Activated CD4-positive, alpha-beta T cell treated with anti-CD3 and anti-CD28 coated beads for 4 hours (primary cell): ENCODE results near the gene MAN1C1.
"Not testable (repeated sequence)": the region's sequence is repeated elsewhere in the genome, so short reads cannot be mapped to it uniquely, and the experiment has no call there.

ENCODE experiments used
- DNase-seq, 2 donors: peaks; one replicate each; pipeline ENCODE4 v3.0.0-alpha.2; 2020

MAN1C1 gene

GRCh38 chr1:25636141-25636540 is 19.6 kb downstream of the MAN1C1 start:
- not testable (repeated sequence) for DNase-seq

- DNase-seq: no peak
Measured at GRCh38 chr1:25640646-25641328, 24.2 kb downstream of the MAN1C1 start.

GRCh38 chr1:25641329-25641725 is 24.7 kb downstream of the MAN1C1 start:
- DNase-seq: no peak

GRCh38 chr1:25641931-25642573 is 25.5 kb downstream of the MAN1C1 start:
- no peak for DNase-seq

GRCh38 chr1:25642574-25643108 is 26.1 kb downstream of the MAN1C1 start:
- peak; percentile 57 to 65 for DNase-seq

GRCh38 chr1:25643929-25644328 is 27.3 kb downstream of the MAN1C1 start:
- no peak for DNase-seq

DNA sequence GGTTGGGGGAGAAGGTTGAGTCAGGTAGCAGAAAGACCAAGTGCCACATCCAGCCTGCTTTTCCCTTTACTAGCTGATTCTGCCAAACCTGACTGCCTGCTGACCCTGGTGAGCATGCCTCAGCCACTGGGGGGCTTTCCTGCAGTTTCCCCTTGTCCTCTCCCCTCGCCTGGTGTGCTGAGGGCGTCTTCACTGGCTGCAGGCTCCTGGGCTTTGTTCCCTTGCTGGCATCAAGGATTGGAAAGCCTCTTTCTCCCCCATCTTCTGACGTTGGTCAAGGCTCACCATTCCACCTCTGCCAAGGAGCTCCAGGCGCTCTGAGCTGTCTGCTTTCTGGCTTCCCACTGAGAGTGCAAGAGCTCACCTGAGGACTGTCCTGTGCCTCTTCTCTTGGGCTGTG is 28.4 kb downstream of the MAN1C1 start:
- no peak for DNase-seq

DNA sequence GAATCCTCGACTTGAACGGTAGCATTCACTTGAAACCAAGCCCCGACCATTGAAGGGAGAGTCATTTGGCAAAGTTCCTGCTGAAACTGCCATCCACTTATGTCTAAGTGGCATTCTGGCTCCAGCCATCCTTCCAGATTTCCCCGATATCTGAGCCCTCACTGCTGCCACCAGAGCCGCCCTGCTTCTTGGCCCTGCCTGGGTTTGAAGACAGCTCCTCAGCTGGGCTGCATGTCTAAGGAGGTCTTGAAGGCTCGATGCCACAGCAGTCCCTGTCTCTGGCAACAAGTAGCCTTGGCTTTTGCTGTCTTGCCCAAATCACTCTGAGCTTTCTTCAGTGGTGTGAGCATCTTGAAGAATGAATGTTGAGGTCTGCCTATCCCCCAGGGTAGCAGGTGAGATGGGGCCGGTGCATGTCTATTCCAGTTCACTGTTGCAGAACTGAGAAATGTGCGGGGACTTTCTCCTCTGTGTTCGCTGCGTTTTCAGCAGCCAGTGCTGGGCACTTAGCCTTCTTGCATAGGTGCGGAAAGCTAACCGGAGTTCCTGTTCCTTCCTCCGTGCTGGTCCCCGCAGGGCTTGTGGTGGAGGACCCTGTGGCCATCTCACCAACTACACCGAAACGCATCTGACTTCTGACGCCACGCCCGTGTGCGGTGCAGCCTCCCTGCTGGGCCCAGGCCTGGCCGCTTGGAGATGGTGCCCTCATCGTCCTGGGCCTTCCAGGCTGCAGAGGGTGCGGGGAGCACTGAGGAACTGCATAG is 29.2 kb downstream of the MAN1C1 start:
- DNase-seq: no peak

DNA sequence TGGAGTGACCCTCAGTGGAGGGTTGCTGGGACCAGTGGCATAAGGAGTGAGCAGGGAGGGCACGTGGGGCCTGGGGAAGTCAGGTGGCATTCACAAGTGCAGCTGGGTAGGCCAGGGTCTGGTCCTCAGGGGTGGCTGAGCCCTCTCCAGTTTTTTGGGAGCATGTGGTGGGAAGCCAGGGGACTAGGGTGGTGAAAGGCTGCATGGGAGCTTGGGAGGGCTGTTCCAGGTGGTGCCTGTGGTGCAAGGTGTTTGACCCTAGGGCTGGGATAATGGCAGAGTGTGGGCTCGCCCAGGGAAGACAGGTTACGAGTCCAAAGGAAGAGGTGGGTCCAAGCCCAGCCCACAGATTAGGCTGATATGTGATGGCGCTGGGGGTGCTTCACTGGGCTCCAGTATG is 30.5 kb downstream of the MAN1C1 start:
- no peak for DNase-seq

DNA sequence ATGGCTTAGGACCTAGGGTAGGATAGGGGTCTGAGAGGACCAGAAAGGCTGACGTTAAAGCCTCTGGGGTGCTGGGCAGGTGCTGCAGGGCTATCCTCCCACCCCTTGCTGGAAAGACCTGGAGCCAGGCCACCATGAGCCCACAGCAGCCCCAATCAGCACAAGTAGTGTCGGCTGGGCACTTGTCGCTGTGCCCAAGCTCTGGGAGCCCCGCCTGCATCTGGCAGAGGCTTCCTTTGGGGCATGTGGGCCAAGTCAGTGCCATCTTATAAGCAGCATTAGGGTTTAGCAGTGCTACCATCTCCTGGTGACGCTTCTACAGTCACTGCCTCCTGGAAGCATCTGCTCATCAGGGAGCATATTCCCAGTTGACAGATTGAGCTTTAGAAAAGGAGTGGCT is 31.3 kb downstream of the MAN1C1 start:
- DNase-seq: no peak

- no peak for DNase-seq
Measured at GRCh38 chr1:25648681-25649440, 32.3 kb downstream of the MAN1C1 start.

- DNase-seq: no peak
Measured at GRCh38 chr1:25649505-25650288, 33.1 kb downstream of the MAN1C1 start.

- DNase-seq: no peak
Measured at GRCh38 chr1:25650289-25650576, 33.6 kb downstream of the MAN1C1 start.

GRCh38 chr1:25651036-25651640 is 34.5 kb downstream of the MAN1C1 start:
- no peak for DNase-seq

DNA sequence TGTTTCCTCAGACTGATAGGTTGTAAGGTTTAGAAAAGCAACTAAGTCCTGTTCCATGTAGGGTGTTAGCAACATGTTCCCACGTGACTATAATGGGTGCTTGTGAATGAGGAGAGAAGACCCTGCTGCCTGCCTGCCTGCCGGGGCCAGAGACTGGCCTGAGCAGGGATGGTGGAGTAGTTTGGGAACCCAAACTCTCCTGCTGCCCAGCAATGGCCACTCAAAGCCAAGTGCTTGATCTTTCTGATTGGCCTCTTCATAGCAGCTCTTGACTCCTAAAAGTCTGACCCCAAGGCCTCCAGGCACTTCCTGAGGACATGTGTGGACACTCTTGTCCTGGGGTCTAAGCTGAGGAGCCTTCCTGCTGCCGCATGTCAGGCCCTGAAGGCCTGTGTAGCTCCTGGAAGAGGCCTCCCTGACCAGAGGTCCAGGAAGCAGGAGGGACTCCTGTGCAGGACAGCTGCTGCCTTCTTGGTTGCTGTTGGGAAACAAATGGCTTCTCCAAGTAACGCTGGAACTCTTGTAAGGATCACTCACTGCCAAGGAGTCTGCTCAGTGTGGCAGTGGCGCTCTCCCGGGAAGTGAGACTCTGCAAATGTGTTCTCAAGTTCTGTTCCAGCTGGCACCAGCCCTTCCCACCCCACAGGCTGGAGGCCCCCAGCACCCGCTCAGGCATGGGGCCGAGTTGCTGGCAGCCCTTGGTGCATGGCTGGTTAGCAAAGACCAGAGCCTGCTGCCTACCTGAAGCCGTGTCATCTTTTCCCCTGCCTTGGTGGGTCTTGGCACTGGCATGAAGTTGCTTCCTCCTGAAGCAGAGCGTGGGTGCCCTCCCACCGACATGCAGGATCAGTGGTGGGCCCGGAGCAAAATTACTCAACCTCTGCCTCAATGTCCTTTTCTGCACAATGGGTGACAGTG is 35.5 kb downstream of the MAN1C1 start:
- no peak for DNase-seq

DNA sequence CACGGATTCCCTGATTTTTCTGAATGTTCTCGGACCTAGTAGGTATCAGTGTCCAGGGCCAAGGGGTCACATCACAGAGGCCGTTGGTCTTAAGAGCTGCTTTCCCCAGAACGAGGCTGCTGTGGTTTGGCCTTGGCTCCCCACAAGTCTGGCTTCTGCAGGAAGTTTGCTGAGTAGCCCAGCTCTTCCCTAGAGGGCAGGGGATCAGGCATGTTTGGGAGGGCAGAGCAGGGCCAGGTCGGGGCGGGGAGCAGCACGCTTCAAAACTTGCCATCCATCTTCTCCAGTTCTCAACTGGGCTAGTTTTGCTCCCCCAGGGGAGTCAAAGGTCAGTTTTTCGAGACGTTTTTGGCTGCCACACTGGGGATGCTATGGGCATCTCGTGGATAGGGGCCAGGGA is 37.0 kb downstream of the MAN1C1 start:
- no peak for DNase-seq

DNA sequence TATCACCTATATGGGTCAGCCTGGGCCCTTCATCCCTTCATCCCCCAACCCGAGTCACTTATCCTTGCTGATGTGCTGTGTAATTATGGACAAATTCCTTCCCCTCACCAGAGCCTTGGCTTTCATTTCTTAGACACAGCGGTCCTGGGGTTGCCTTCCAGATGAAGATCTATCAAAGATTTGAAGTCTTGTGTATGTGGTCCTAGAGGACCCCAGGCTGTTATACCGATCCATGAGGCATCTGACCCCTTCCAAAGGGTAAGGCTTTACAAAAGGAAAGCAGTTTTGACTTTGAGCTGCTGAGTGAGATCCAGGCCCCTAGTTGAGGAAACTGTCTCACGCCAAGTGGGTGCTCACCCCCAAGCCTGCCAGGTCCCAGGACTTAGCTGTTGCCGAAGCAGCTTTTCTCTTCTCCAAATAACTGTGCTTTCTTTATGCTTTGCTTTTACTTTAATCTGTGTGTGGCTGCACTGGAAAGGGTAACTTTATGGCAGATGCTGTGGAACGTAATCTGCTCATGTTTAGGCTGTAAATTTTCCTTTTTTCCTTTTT is 37.6 kb downstream of the MAN1C1 start:
- DNase-seq: no peak

GRCh38 chr1:25657121-25657882 is 40.7 kb downstream of the MAN1C1 start:
- no peak for DNase-seq

GRCh38 chr1:25657883-25658760 is 41.5 kb downstream of the MAN1C1 start:
- DNase-seq: no peak
